SW 1271 (cell line): ENCODE data around the gene ARL6IP6.
"Not testable (repeated sequence)": the region's sequence is repeated elsewhere in the genome, so short reads cannot be mapped to it uniquely, and the experiment has no call there.

Experiments used
- DNase-seq, 2 experiments: peaks; one replicate each; lab custom pipeline; 2025; lab: John Stamatoyannopoulos, UW

Gene ARL6IP6

DNA sequence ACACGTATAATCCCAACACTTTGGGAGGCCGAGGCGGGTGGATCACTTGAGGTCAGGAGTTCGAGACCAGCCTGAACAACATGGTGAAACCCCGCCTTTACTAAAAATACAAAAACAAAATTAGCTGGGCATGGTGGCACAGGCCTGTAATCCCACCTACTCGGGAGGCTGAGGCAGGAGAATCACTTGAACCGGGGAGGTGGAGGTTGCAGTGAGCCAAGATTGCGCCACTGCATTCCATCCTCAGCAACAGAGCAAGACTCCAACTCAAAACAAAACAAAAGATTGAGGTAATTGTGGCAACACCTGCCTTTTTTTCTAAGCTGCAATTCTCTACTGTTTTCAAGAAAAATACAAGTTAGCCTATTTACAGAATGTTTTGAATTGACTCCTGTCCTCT lies 4.2 kb downstream of the ARL6IP6 start:
- DNase-seq: not testable (repeated sequence)

DNA sequence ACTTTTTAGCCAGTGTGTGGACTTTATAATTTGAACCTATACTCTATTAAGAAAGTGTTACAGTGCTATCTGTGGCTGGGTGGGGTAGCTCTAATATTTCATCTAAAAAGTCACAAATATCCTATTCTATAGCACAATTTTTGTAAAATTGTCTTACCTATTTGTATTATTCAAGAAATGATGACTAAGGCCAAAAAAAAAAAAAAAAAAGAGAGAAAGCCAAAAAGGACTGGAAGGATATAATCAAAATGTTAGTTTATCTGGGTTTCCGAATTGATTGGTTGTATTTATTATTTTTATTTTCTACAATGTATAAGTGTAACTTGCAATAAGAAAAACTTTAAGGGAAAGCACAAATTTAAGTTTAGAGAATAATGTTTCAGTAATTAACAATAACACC lies 5.5 kb downstream of the ARL6IP6 start:
- DNase-seq: no peak

GRCh38 chr2:152729844-152730243 lies 11.4 kb downstream of the ARL6IP6 start:
- no peak for DNase-seq

- DNase-seq: no peak
These were observed 12.3 kb downstream of the ARL6IP6 start for GRCh38 chr2:152730591-152731333.

GRCh38 chr2:152737509-152737908 lies 19.1 kb downstream of the ARL6IP6 start:
- DNase-seq: not testable (repeated sequence)

DNA sequence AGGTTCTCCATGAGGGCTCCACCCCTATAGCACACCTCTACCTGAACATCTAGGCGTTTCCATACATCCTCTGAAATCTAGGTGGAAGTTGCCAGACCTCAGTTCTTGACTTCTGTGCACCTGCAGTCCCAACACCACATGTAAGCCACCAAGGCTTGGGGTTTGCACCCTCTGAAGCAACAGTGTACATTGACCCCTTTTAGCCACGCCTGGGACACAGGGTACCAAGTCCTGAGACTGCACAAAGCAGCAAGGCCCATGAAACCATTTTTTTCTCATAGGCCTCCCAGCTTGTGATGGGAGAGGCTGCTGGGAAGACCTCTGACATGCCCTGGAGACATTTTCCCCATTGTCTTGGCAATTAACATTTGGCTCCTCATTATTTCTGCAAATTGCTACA lies 20.0 kb downstream of the ARL6IP6 start:
- DNase-seq: no peak

DNA sequence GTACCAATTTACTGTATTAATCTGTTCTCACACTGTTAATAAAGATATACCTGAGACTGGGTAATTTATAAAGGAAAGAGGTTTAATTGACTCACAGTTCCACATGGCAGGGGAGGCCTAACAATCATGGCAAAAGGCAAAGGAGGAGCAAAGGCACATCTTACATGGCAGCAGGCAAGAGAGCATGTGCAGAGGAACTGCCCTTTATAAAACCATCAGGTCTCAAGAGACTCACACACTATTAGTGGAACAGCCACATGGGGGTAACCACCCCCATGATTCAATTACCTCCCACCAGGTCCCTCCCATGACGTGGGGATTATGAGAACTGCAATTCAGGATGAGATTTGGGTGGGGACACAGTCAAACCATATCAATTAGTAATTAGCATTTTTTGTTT lies 21.3 kb downstream of the ARL6IP6 start:
- not testable (repeated sequence) for DNase-seq

DNA sequence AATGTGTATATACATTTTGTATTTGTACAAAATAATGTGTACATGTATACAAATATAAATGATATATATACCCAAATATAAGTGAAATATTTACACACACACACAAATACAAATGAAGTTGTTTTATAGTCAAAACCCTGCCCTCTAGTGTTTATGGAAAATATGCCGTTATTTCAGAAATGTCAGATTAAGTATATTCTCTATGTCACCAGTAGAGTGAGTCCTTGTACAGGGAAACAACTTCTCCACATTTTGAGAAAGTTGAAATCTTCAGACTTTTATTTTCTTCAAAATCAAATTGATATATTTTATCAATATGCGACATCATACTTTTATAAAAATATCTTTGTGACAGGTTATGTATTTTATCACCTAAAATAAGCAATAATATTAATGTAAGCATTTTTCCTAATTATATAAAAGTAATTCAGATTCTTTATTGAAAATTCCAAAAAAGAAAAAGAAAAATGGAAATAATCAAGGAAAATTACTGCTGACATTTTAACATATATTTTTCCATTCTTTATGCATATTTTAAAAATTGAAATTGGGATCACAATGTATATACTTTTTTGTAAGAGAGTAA lies 22.4 kb downstream of the ARL6IP6 start:
- DNase-seq: peak in 1 of 2 experiments; percentile 78

DNA sequence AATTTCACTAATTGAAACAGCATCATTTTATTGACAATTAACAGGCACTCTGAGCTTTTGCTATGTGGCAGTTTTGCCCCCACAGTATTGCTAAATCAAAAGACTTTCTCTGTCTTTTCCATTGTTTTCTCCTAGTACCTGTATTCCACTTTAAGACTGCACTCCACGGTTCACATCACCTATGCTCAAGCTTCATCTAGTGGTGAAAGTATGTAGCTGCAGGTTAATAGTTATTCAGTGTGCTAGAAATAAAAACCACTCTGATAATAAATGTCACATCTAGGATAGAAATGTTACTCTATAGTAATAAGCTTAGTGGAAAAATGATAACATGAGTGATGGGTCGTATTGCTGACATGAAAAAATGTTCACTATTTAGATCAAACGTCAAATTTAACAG lies 24.6 kb downstream of the ARL6IP6 start:
- DNase-seq: peak in 1 of 2 experiments; percentile 48

DNA sequence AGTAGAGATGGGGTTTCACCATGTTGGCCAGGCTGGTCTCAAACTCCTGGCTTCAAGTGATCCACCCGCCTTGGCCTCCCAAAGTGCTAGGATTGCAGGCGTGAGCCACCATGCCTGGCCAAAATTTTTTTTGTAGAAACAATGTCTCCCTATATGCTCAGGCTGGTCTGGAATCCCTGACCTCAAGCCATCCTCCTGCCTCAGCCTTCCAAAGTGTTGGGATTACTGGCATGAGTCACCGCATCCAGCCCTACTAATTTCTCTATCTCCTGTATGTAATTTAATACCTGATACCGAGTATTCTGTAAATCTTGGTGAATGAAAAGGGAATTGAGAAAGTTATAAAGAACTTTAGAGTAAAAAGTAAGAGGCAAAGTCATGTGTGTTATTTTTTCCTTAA lies 29.3 kb downstream of the ARL6IP6 start:
- DNase-seq: not testable (repeated sequence)

DNA sequence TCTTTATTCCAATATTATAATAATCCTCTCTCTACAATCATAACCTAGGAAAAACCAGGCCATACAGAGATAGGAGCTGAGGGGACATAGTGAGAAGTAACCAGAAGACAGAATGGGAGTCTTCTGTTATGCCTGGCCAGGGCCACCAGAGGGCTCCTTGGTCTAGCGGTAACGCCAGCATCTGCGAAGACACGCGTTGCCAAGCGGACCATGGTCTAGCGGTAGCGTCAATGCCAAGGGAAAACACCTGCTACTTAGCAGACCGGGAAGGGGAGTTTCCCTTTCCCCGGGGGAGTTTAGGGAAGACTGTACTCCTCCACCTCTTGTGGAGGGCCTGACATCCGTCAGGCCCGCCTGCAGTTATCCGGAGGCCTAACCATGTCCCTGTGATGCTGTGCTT lies 36.6 kb downstream of the ARL6IP6 start:
- DNase-seq: no peak

DNA sequence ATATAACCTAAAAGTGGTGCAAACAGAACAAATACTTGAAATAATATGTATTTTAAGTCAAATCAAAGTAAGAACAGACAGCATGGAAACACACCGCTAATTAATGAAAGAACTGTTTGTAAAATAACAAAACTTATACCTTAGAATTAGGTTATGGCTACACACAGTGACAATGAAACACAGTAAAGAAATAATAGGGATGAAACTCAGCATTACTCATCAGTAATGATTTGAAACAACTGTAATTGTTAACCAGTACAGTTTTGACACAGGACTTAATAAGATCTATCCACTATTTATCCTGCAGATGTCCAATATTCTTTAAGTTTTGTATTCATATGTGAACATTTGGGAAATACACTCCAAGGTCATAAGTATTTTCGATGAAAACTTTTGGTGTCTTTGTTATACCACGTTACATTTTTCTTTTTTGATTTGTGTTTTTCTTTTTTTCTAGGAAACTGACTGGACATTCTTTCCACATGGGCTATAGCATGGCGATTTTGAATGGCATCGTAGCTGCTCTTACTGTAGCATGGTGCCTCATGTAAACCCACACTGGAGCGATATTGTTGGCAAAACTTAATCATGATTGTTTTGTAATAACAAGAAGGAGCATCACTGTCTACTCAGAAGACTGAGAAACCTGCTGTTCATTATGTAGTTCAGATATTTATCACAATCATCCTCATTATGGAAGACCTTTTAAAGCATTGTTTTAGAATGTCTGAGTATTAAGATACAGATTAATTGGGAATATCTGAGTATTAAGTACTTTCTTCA lies 41.1 kb downstream of the ARL6IP6 start:
- DNase-seq: no peak

GRCh38 chr2:152761214-152761613 lies 42.8 kb downstream of the ARL6IP6 start:
- no peak for DNase-seq

GRCh38 chr2:152762202-152762601 lies 43.8 kb downstream of the ARL6IP6 start:
- no peak for DNase-seq

DNA sequence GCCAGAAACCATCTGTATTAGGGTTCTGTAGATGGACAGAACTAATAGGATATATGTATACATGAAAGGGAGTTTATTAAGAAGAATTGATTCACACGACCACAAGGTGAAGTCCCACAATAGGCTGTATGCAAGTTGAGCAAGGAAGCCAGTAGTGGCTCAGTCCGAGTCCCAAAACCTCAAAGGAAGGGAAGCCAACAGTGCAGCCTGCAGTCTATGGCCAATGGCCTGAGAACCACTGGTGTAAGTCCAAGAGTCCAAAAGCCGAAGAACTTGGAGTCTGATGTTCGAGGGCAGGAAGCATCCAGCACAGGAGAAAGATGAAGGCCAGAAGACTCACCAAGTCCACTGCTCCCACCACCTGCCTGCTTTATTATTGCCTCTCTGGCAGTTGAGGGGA lies 44.8 kb downstream of the ARL6IP6 start:
- not testable (repeated sequence) for DNase-seq

GRCh38 chr2:152763651-152764050 lies 45.2 kb downstream of the ARL6IP6 start:
- DNase-seq: no peak

GRCh38 chr2:152766928-152767327 lies 48.5 kb downstream of the ARL6IP6 start:
- no peak for DNase-seq

DNA sequence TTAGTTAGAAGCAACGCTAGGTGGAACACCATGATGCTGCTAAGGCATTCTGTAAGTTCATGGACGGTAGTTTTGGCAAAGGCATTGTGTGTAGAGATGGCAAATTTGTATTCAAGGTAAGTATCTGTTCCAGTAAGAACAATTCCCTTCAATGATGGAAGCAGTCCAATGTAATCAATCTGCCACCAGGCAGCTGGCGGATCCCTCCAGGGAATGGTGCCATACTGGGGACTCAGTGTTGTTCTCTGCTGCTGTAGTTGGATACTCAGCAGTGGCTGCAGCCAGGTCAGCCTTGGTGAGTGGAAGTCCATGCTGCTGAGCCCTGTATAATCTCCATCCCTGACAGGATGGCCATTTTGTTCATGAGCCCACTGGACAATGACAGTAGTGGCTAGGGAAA lies 62.8 kb downstream of the ARL6IP6 start:
- no peak for DNase-seq

GRCh38 chr2:152782171-152782570 lies 63.8 kb downstream of the ARL6IP6 start:
- DNase-seq: no peak

DNA sequence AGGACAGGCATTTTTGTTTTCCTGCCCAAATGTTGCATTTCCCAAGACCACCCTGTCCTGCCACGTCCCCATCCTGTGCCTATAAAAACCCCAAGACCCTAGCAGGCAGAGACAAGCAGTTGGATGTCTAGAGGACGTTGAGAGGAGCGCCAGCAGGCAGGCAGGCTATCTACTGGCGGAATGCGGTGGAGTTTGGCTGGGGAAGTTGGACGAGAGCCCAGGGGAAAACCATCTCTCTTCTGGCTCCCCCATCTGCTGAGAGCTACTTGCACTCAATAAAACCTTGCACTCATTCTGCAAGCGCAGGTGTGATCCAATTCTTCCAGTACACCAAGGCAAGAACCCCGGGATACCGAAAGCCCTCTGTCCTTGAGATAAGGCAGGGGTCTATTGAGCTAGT lies 72.5 kb downstream of the ARL6IP6 start:
- DNase-seq: no peak

GRCh38 chr2:152791979-152792378 lies 73.6 kb downstream of the ARL6IP6 start:
- DNase-seq: no peak

- DNase-seq: no peak
These were observed 74.6 kb downstream of the ARL6IP6 start for GRCh38 chr2:152792974-152793373.

GRCh38 chr2:152796941-152797340 lies 78.5 kb downstream of the ARL6IP6 start:
- DNase-seq: no peak
